Transverse colon (tissue), 3 donors: ENCODE measurements around the gene CWF19L1.

Experiments
- CTCF ChIP-seq, 5 experiments: fragments of 200-600 bp in 3 of 5; fragments of 450-650 bp in 2 of 5; sonication (generic) in 3 of 5; IDR thresholded peaks; 1 replicate in 2 of 5; 2 replicates in 3 of 5; pipeline ENCODE4 v1.5.1; 2016 to 2017; ENCODE audit warnings: antibody characterized with exemption in 5 of 5, inconsistent platforms in 3 of 5, mild to moderate bottlenecking in 2 of 5, moderate library complexity in 1 of 5
- EP300 ChIP-seq: sonication (generic); formaldehyde crosslinking; IDR thresholded peaks from one replicate; pipeline ENCODE4 v1.6.1; 2017; ENCODE audit warnings: antibody characterized with exemption, low read depth
- POLR2A ChIP-seq: fragments of 450-650 bp; IDR thresholded peaks from one replicate; pipeline ENCODE4 v1.6.1; 2016; ENCODE audit warnings: antibody characterized with exemption, mild to moderate bottlenecking, moderate library complexity

- TF ChIP-seq EP300 = no peak
- no peak for TF ChIP-seq CTCF (IDR thresholded peaks at IDR 0.05)
- TF ChIP-seq POLR2A = no peak
These were observed 43.6 kb downstream of the CWF19L1 start for GRCh38 chr10:100223879-100224278.
